Fibroblast of peridontal ligament (primary cell): Measurements from ENCODE around the gene RNASE13.

ENCODE experiments used
- DNase-seq: peaks from one replicate; pipeline ENCODE4 v3.0.0-alpha.2; 2010; ENCODE audit errors: extremely low read depth

The RNASE13 gene

GRCh38 chr14:21063479-21063878, 28.9 kb upstream of the RNASE13 start:
- DNase-seq = peak; percentile 75

DNA sequence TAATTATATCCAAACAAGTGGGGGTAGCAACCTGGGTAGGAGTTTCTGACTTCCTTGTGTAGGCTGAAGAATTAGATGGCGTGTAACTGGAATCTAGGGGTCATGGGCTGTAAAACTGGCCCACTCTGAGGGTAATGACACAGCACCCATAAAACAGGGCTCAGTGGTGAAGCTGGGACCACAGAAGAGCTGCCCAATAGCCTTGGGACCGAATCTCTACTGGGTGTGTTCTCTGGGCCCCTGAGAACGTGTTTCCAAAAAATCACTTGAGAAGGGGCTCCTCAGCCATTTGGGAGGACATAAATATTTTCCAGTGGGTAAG, 26.7 kb upstream of the RNASE13 start:
- no peak for DNase-seq

GRCh38 chr14:21060614-21061346, 26.2 kb upstream of the RNASE13 start:
- DNase-seq = no peak

DNA sequence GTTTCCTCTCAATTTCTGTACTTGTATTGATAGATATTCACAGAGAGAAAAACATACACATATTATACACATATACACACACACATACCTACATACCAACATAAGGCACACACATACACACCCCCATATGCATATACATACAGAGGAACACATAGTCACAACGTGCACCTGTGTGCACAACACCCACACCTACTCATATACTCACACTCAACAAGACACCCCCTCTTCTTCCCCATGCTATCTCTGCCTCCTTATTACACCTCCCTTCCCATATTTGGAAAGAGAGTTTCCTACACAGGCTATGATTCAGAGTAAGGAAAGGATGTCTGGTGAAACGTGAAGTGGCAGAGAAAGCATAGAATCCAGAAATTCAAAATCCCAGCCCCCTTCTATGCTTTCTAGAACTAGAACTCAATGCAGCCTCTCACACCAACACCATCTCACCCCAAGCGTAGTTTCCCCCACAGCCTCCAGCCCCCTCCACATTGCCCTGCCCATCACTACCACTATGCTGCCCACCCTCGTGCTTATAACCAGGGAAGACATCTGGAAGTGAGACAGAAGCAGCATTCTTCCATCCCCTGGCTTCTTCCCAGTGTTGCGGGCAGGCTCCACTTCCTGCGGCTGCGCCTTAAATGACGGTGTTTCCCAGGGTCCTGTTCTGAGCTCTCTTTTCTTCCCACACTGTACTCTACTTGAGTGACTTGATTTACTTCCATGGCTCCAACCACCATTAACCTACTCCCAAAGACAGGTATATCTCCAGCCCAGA, 25.4 kb upstream of the RNASE13 start:
- peak; percentile 46 for DNase-seq

- no peak for DNase-seq
These were observed 24.3 kb upstream of the RNASE13 start for GRCh38 chr14:21058903-21059302.

DNA sequence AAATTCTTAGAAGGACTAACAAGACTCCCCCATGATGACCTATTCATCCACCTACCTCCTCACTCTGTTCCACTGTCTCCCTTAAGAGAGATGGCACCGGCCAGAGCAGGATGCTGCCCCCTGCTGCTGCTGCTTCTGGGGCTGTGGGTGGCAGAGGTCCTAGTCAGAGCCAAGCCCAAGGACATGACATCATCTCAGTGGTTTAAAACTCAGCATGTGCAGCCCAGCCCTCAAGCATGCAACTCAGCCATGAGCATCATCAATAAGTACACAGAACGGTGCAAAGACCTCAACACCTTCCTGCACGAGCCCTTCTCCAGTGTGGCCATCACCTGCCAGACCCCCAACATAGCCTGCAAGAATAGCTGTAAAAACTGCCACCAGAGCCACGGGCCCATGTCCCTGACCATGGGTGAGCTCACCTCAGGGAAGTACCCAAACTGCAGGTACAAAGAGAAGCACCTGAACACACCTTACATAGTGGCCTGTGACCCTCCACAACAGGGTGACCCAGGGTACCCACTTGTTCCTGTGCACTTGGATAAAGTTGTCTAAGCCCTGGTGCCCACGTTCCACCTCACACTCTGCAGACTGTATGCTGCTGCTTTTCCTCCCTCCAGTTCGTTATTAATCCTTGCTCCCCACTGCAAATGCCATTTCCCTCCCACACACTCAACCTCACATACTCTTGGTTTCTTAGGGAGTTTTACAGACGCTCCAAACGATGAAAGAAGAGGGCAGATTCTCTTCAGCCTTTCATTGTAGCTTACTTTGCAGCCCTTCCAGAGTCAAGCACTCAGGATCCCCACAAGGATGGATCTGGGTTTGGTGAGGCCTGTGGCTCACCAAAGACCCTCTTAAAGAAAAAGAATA, 23.4 kb upstream of the RNASE13 start, which contains the start of gene RNASE8:
Gene RNASE8 (plus strand): TSS at position 20 of the 873 bp plus-strand sequence. CDS start 71 bp downstream, at position 91.
- DNase-seq = peak; percentile 23

DNA sequence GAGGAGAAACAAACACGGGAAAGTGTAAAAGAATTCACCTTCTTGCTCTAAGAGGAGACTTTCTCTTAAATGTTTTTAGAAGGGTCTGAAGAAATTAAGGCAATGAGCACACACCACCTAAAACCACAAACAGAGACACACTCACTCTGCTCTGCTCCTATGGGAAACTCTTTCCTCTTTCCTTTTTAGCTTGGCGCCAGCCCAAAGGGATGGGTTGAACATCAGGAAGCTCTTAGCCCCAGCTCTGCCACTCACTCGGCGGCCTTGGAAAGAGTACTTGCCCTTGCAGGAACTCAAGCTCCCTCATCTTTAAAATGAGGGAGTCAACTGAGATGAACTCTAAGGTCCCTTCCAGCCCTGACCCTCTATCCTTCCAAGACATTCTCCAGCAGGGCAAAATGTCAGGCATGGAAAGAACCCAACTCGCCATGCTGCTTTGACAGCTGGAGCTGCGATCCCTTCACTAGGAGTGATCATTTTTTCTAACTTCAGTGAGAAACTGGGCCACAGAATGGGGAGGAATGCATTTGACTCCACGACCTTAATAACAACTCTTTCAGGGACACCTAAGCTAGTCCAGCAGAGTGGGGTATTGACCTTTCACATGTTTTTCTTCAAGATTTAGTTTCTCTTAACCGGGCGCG, 22.0 kb upstream of the RNASE13 start:
- peak; percentile 77 for DNase-seq

- DNase-seq = no peak
These were observed 21.0 kb upstream of the RNASE13 start for GRCh38 chr14:21055432-21056117.

GRCh38 chr14:21054768-21055145, 20.1 kb upstream of the RNASE13 start:
- no peak for DNase-seq

GRCh38 chr14:21054123-21054767, 19.6 kb upstream of the RNASE13 start:
- DNase-seq = no peak

DNA sequence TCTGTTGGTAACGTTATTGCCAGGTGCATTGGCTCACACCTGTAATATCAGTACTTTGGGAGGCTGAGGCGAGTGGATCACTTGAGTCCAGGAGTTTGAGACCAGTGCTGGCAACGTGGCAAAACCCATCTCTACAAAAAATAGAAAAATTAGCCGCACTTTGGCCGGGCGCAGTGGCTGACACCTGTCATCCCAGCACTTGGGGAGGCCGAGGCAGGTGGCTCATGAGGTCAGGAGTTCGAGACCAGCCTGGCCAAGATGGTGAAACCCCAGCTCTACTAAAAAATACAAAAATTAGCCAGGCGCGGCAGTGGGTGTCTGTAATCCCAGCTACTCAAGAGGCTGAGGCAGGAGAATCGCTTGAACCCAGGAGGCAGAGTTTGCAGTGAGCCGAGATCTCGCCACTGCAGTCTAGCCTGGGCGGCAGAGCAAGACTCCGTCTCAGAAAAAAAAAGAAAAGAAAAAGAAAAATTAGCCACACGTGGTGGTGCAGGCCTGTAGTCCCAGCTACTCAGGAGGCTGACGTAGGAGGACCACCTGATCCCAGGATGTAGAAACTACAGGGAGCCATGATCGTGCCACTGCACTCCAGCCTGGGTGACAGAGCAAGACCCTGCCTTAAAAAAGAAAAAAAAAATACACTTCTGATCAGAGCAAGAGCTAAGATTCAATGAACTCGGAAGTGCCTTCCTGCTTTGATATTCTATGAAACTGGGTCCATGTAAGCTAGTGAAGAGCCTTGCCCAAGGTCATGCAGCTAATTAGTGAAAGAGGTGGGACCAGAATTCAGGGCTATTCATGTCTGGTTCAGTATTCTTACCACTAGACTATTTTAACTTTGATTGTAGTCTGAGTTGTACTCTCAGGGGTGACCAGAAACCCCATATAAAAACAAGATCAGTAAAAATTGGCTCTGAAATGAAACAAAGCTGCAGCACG, 18.8 kb upstream of the RNASE13 start:
- DNase-seq = no peak

DNA sequence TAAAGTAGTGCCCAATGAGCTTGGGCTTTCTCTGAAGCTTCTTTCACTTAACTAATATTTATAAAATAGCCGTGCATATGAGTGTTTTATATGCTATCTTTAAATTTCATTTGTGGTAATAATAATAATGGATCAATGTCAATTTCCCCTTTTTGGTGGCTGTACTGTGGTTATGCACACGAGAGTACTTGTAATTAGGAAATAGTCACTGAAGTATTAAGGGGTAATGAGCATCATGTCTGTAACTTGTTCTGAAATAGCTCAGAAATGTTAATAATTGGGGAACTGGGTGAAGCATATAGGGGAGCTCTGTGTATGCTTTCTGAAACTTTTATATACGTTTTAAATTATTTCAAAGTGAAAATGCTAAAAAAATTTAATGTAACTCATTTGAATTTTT, 16.0 kb upstream of the RNASE13 start:
- no peak for DNase-seq

DNA sequence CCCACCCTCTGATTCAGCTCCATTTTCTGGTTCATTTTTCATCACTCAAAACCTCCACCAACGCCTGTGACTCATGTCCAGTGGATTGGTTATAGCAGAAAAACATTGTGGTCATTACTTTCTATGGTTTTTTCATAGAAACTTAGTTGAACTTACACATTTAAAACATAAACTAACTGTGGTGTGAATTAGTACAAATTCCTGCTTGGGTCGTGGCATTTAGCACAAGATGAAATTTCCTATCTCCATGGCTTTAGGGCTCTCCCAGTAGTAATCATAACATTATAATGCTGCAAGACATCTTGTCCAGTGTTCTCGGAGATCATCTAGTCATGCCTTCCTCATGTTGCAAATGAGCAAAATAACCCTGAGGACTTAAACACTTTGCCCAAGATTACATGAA, 14.7 kb upstream of the RNASE13 start:
- peak; percentile 69 for DNase-seq

DNA sequence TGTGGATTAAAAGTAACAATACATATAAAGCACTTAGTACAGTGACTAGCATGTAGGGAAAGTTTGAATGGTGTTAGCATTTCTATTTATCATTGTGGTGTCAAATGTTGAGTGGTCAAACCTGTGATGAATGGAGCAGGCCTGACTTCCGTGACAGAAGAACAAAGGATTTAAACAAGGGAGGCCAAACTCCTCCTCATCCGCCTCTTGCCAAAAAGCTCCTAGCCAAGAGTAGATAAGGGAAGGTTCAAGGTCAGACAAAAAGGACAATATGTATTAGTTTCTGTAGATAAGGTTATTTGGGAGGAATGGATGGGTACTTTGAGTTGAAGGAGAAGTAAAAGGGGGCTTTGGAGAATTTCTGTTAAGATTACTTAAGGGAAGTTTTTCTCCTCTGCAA, 14.0 kb upstream of the RNASE13 start:
- DNase-seq = no peak

- DNase-seq = peak; percentile 69
These were observed 12.8 kb upstream of the RNASE13 start for GRCh38 chr14:21047378-21047781.

- DNase-seq = no peak
These were observed 9.5 kb upstream of the RNASE13 start for GRCh38 chr14:21043974-21044618.

GRCh38 chr14:21043387-21043973, 8.9 kb upstream of the RNASE13 start:
- no peak for DNase-seq

DNA sequence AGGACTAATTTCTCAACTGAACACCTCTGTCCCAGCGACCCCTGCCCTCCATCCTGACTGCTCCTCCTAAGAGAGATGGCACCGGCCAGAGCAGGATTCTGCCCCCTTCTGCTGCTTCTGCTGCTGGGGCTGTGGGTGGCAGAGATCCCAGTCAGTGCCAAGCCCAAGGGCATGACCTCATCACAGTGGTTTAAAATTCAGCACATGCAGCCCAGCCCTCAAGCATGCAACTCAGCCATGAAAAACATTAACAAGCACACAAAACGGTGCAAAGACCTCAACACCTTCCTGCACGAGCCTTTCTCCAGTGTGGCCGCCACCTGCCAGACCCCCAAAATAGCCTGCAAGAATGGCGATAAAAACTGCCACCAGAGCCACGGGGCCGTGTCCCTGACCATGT, 8.3 kb upstream of the RNASE13 start:
- no peak for DNase-seq
